H1 (cell line): ENCODE measurements around the gene COBLL1. TPM values are rescaled to one million over a fixed set of nuclear protein-coding genes. Genes with fewer than 3 reads are reported as not detected.

Source experiments
- EZH2 ChIP-seq: fragments of 200-600 bp; sonication (generic); IDR thresholded peaks from 2 replicates; pipeline ENCODE4 v1.7.1; 2012; ENCODE audit warnings: low read depth, mild to moderate bottlenecking, moderate library complexity, low read length, inconsistent platforms; ENCODE audit not compliant: severe bottlenecking
- GTF2F1 ChIP-seq: IDR thresholded peaks from 2 replicates; pipeline ENCODE4 v1.6.1; 2012; ENCODE audit warnings: low read depth, low read length, improper control_type of control experiment, borderline replicate concordance
- HDAC6 ChIP-seq: IDR thresholded peaks from one replicate; pipeline ENCODE4 v1.7.1; 2012; ENCODE audit warnings: low read depth, mild to moderate bottlenecking, inconsistent platforms, low read length, moderate library complexity
- JUN ChIP-seq: IDR thresholded peaks from 2 replicates; pipeline ENCODE4 v1.6.1; 2011; ENCODE audit warnings: low read depth, mild to moderate bottlenecking, improper control_type of control experiment, low read length
- KDM5A ChIP-seq: fragments of 200-600 bp; IDR thresholded peaks from 2 replicates; pipeline ENCODE4 v1.7.1; 2012; ENCODE audit warnings: mild to moderate bottlenecking, low read length, inconsistent platforms, mixed read lengths
- SP1 ChIP-seq: IDR thresholded peaks from 2 replicates; pipeline ENCODE4 v1.6.1; 2011; ENCODE audit warnings: low read depth, low read length
- TBP ChIP-seq: IDR thresholded peaks from 2 replicates; pipeline ENCODE4 v1.6.1; 2011; ENCODE audit warnings: low read depth, low read length, improper control_type of control experiment
- ZNF274 ChIP-seq: IDR thresholded peaks from 2 replicates; pipeline ENCODE4 v1.7.0; 2012; ENCODE audit warnings: low read length, borderline replicate concordance; ENCODE audit errors: extremely low read depth
- polyA plus RNA-seq, 7 experiments: library from polyadenylated mRNA; depleted of rRNA in 3 of 7; stranded (reverse) in 5 of 7; unstranded in 2 of 7; fragments of >200 nt in 5 of 7; fragments of 200-250 nt in 2 of 7; gene quantifications; 1 replicate in 5 of 7; 2 replicates in 1 of 7; 4 replicates in 1 of 7; pipeline versions ENCODE4 v1.2.1 to v1.2.3, GENCODE V29; 2011 to 2013; ENCODE audit warnings: missing spikeins in 2 of 7, mixed read lengths in 2 of 7
- total RNA-seq: library from RNA; stranded (reverse); fragmentation: NEBNext Ultra II Directional; extraction: Animal tissue kit (Norgen Biotek cat#: 25700); gene quantifications from 2 replicates; pipeline ENCODE4 v1.2.1, GENCODE V29; 2021

Gene COBLL1
- total and polyA plus RNA-seq, 2 of the 8 experiments (the other 6 are each of a cell fraction or from before 2014, with no cell fraction given): 2.2 to 6.2 TPM

DNA sequence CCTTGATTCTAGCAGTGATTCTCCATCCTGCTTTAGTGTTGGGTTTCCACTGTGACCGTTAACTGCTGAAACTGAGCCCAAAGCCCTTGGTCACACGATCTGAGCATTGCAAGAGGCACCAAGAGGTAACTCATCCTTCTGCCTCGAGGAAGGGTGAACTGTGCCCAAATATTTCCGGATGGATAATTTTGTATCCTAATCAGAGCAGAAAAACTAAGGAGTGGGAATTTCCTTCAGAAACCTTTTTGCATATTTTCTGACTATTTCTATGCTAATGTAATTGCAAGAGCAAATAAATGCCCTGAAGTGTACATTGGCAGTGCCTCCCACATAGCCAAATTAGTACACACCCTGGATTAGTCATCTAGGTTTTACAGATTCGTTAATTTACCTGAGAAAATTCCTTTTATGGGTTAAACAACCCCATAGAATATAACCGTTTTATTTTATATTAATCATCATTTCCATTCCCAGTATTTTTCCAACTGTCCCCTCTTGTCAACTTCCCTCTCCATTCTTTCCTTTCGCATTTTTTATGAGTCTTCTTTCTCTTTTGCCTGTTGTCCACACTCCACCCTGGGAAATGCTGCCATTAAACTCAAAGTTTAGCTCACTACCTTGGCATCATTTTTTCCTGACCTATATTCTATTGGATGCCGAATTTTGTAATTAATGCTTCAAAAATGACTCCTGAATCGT lies 31.7 kb upstream of the COBLL1 start (continued):
- TF ChIP-seq JUN (no peak), SP1 (no peak), EZH2 (no peak), ZNF274 (no peak), GTF2F1 (no peak), TBP (no peak), KDM5A (no peak), HDAC6 (no peak)
